CD1c-positive myeloid dendritic cell (primary cell): Measurements from ENCODE around the gene FNDC3A.

Experiments used
- DNase-seq: peaks from one replicate; pipeline ENCODE4 v3.0.0-alpha.2; 2016; ENCODE audit errors: extremely low spot score

Gene FNDC3A

GRCh38 chr13:48975856-48976575 lies at the start of gene FNDC3A:
TSS of gene FNDC3A (plus strand) at chr13:48975912. CDS start at chr13:49006191, 30,279 bp downstream.
- DNase-seq, result peak; percentile 93

DNA sequence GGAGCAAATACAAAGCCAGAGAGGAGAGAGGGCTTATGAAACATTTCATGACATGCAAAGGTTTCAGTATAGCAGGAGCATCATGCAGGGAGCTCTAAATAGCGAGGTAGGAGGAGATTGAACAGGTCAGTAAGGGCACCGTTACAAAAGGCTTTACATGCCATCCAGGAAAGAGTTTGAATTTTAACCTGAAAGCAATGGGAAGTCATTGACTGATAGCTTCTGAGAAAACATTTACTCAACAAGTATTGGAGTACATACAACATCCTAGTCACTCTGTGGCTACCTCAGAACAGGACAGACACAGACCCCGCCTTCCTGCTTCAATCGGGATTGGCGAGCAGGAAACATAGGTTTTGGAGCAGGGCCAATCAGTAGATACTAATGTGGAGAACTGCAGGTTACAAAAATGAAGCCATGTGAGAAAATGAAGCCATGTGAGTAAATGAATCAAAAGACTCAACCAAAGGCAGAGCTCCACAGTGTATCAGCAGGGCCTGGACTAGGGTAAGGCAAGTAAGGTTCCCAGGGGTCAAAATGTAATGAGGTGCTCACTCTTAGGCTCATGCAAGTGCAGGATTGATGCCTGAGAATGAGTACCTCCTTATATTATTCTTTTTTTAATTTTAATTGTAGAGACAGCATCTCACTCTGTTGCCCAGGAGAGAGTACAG lies 46.8 kb upstream of the FNDC3A start:
- DNase-seq, result no peak

GRCh38 chr13:48930918-48931317 lies 44.8 kb upstream of the FNDC3A start:
- no peak for DNase-seq

- DNase-seq, result no peak
Measured at GRCh38 chr13:48938308-48938943, 37.3 kb upstream of the FNDC3A start.

GRCh38 chr13:48939728-48940127 lies 36.0 kb upstream of the FNDC3A start:
- no peak for DNase-seq

DNA sequence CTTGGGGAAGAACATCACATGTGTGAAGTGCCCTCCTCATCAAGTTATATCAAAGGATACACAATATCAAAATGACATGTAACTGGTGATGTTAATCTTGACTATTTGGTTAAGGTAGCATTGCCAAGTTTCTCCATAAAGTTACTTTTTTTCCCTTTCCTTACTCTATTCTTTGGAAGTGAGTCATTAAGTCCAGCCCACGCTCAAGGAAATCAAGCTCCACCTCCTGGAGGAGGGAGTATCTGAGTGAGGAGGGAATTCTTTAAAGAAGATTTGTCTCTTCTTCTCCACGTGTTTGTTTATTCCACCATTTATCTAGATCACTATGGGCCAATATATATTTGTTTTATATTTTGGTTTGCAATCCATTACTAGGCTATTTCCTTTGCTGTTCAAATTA lies 33.6 kb upstream of the FNDC3A start:
- no peak for DNase-seq

- DNase-seq, result no peak
Measured at GRCh38 chr13:48944221-48944620, 31.5 kb upstream of the FNDC3A start.

DNA sequence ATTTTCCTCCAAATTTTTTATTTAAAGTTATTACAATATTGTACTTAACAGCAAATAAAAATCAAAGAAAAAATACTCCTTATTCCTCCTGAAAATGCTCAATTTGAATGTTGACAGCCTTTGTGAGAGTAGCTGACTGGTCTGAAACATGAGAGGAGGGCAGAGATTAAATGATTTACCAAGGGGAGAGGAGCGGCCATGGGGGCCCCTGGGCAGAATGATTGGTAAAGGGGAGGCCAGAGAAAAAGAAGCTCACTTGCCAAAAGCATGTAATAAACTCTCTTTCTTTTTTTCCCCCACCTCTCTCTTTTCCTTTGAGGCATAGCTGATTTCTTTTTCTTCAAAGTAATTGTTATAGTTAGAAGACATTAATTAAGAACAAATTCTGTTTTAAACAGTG lies 30.1 kb upstream of the FNDC3A start:
- no peak for DNase-seq

DNA sequence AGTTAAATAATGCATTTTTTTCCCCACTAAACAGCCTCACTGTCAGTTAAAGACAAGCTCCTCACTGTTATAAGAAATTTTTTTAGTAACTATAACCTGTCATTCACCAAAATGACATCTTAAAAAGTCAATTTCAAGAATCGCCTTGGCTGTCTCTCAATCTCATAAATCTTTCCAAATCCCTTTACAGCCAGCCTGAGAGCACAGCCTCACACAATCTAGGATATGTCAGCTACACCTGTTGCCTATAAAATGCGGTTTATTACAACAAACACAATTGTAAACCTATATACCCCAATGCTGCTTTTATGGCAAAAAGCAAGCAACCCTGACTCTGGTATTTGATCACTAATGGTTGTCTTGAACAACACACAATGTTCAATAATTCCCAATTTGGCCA lies 29.5 kb upstream of the FNDC3A start:
- DNase-seq, result no peak

GRCh38 chr13:48949566-48950500 lies 25.9 kb upstream of the FNDC3A start:
- no peak for DNase-seq

- DNase-seq, result no peak
Measured at GRCh38 chr13:48950501-48950875, 25.2 kb upstream of the FNDC3A start.

DNA sequence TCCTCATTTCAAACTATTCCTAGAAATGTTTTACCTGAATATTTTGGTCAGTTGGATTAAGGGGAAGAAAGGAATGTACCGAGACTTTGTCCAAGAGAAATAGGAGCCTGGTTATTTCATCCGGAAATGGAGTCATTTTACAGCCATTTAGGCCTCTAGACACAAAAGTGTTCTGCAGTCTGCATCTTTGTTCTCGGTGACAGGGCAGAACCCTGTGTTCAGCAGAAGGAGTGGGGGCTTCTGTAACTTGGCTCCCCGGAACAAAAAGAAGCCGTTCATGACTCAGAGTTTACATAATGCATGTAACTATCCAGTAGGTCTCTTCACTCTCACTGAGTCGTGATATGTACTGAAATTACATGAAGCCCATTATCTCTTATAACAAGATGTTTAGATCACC lies 21.6 kb upstream of the FNDC3A start:
- no peak for DNase-seq

GRCh38 chr13:48955536-48955935 lies 20.2 kb upstream of the FNDC3A start:
- DNase-seq, result no peak

GRCh38 chr13:48961379-48961778 lies 14.3 kb upstream of the FNDC3A start:
- DNase-seq, result no peak

- no peak for DNase-seq
Measured at GRCh38 chr13:48962281-48962680, 13.4 kb upstream of the FNDC3A start.

DNA sequence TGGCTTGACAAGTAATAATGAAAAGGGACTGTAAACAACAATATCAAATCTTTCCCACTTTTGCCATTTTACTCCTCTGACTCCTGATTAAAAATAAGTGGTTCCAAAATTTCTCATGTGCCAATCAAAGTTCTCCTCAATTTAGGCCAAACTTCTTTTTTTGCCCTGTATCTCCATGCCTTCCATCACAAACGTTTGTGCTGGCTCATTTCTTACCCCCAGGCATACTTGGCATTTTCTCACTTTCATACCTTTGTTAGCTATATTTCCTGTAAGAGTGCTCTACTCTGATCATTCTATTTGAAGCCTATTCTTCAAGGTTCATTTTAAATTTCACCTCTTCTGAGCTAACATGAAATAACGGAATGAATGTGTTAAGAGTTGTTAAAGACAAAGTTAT lies 10.0 kb upstream of the FNDC3A start:
- DNase-seq, result no peak

GRCh38 chr13:48969685-48970084 lies 6.0 kb upstream of the FNDC3A start:
- DNase-seq, result no peak

GRCh38 chr13:48973845-48974431 lies 1.8 kb upstream of the FNDC3A start:
- DNase-seq, result no peak

- no peak for DNase-seq
Measured at GRCh38 chr13:48975101-48975855, 434 bp upstream of the FNDC3A start.

DNA sequence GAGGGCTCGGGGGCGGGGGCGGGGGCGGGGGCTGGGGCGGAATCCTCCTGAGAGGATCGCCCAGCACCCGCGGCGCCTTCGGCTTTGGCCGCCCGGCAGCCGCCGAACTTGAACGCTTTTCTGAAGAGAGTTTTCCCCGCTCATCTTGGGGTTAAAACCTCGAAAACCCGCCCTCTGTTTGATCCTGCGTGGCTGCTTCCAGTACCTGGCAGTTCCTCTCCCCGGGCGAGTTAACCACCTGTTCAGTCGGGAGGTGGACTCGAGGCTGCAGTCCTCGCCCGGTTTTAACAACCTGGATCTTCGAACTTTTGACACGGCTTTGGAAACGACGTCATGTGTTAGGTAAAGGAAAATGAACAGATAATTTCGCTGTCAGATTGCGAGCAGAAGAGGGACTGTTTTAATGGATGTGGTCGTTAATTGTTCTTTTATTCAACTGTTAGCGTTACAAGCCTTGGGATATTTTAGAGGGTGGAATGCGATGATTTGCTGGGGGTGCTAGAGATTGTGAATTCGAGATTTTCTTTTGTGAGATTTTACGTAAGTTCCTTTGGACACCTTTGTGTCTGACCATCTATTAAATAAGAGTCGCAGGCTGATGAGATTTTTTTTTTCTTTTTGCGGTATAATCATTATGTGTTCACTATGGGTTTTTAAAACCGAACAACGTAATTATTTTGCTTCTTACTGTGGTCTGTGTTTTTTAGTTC lies 1.0 kb downstream of the FNDC3A start:
- DNase-seq, result peak; percentile 62
